Endothelial cell of umbilical vein (primary cell): Measurements from ENCODE around the gene KIF26B. TPM values are rescaled to one million over a fixed set of nuclear protein-coding genes. Genes with fewer than 3 reads are reported as not detected.

Source experiments
- BruUV-seq: library from RNA; stranded (reverse); fragments of 400-500 nt; replicated peaks from 2 replicates; lab custom pipeline; 2021; lab: Mats Ljungman, UMichigan
- CTCF ChIA-PET: fragments of 300-600, 350-600 bp; sonication (Branson Sonifier 250); formaldehyde crosslinking; loops from one replicate; lab custom pipeline; 2021; ENCODE audit warnings: antibody characterized with exemption, inconsistent platforms; lab: Charles Lee
- POLR2A ChIA-PET: fragments of 300-600, 350-600 bp; sonication (Branson Sonifier 250); formaldehyde crosslinking; loops from one replicate; lab custom pipeline; 2021; ENCODE audit warnings: antibody characterized with exemption, inconsistent platforms; lab: Charles Lee
- DNase-seq: peaks from one replicate; pipeline ENCODE4 v3.0.0-alpha.2; 2011; ENCODE audit warnings: low read depth, low spot score
- FAIRE-seq: peaks from 2 replicates; lab custom pipeline; 2011; peaks lifted over from hg19 to GRCh38; lab: Jason Lieb, UNC
- H2AFZ ChIP-seq: 2 replicates; pipeline ENCODE4 v1.6.0; 2012; ENCODE audit warnings: low read depth, low read length, control low read depth, inconsistent platforms
- H3K27ac ChIP-seq: 2 replicates; pipeline ENCODE4 v1.5.1; 2011; ENCODE audit warnings: low read depth, mild to moderate bottlenecking, control low read depth, low read length, moderate library complexity; ENCODE audit not compliant: insufficient read depth
- H3K27me3 ChIP-seq, 2 experiments: 2 replicates each; pipeline versions ENCODE4 v1.6.0 to v1.6.1; 2011; ENCODE audit warnings: low read length in 2 of 2, mixed read lengths in 1 of 2; ENCODE audit not compliant: control insufficient read depth in 2 of 2, insufficient read depth in 2 of 2
- H3K36me3 ChIP-seq, 2 experiments: 2 replicates in 1 of 2; 3 replicates in 1 of 2; pipeline ENCODE4 v1.5.1; 2011; ENCODE audit warnings: low read length in 2 of 2, mild to moderate bottlenecking in 1 of 2, moderate library complexity in 1 of 2; ENCODE audit not compliant: control insufficient read depth in 2 of 2, insufficient read depth in 2 of 2; ENCODE audit errors: extremely low read depth in 1 of 2
- H3K4me1 ChIP-seq: 3 replicates; pipeline ENCODE4 v1.5.1; 2011; ENCODE audit warnings: mild to moderate bottlenecking, low read length; ENCODE audit not compliant: control insufficient read depth, insufficient read depth; ENCODE audit errors: extremely low read depth
- H3K4me2 ChIP-seq: 2 replicates; pipeline ENCODE4 v1.6.1; 2011; ENCODE audit warnings: low read length, control low read depth, mixed read lengths; ENCODE audit not compliant: insufficient read depth
- H3K4me3 ChIP-seq, 3 experiments: fragments of 200-600 bp in 1 of 3; sonication (generic), shearing (Covaris generic) in 1 of 3; replicated peaks in 1 of 3; 2 replicates each; pipeline ENCODE4 v1.5.1; 2011 to 2016; ENCODE audit warnings: control low read depth in 3 of 3, low read length in 3 of 3, mild to moderate bottlenecking in 2 of 3, inconsistent platforms in 1 of 3, low read depth in 1 of 3, moderate library complexity in 1 of 3; ENCODE audit not compliant: insufficient read depth in 1 of 3
- H3K79me2 ChIP-seq: 2 replicates; pipeline ENCODE4 v1.6.0; 2012; ENCODE audit warnings: low read length, inconsistent platforms; ENCODE audit not compliant: control insufficient read depth, insufficient read depth
- H3K9ac ChIP-seq: replicated peaks from 2 replicates; pipeline ENCODE3; 2011; ENCODE audit warnings: low read length, control low read depth; ENCODE audit not compliant: insufficient read depth; ENCODE audit errors: extremely low read depth
- H3K9me1 ChIP-seq: replicated peaks from 3 replicates; pipeline ENCODE4 v1.6.0; 2011; ENCODE audit warnings: mild to moderate bottlenecking, low read length; ENCODE audit not compliant: control insufficient read depth, insufficient read depth; ENCODE audit errors: extremely low read depth
- H3K9me3 ChIP-seq: replicated peaks from 2 replicates; pipeline ENCODE4 v1.5.1; 2012; ENCODE audit warnings: low read length, inconsistent platforms; ENCODE audit not compliant: control insufficient read depth, insufficient read depth
- H4K20me1 ChIP-seq: replicated peaks from 2 replicates; pipeline ENCODE3; 2011; ENCODE audit warnings: mild to moderate bottlenecking, low read length; ENCODE audit not compliant: control insufficient read depth, insufficient read depth; ENCODE audit errors: extremely low read depth
- EZH2 ChIP-seq: IDR thresholded peaks from 2 replicates; pipeline ENCODE4 v1.6.1; 2012; ENCODE audit warnings: borderline replicate concordance, low read depth, mild to moderate bottlenecking, moderate library complexity, low read length, inconsistent platforms; ENCODE audit not compliant: severe bottlenecking
- FOS ChIP-seq: IDR thresholded peaks from 2 replicates; pipeline ENCODE4 v1.6.1; 2011; ENCODE audit warnings: mild to moderate bottlenecking, low read length, moderate library complexity, borderline replicate concordance; ENCODE audit not compliant: insufficient read depth
- GATA2 ChIP-seq: IDR thresholded peaks from 2 replicates; pipeline ENCODE4 v1.7.0; 2011; ENCODE audit warnings: low read depth, mild to moderate bottlenecking, moderate library complexity, mixed read lengths, low read length; ENCODE audit not compliant: insufficient read length, insufficient read depth
- MYC ChIP-seq: IDR thresholded peaks from one replicate; pipeline ENCODE4 v1.6.1; 2011; ENCODE audit warnings: mild to moderate bottlenecking, low read depth, low read length
- POLR2A ChIP-seq: IDR thresholded peaks from 2 replicates; pipeline ENCODE4 v1.6.1; 2012; ENCODE audit warnings: low read depth, mild to moderate bottlenecking, control low read depth, low read length
- POLR2AphosphoS5 ChIP-seq: IDR thresholded peaks from 2 replicates; pipeline ENCODE4 v1.6.1; 2012; ENCODE audit warnings: low read depth, mild to moderate bottlenecking, control low read depth, low read length, moderate library complexity; ENCODE audit not compliant: insufficient read depth
- dilution Hi-C: fragments of 300-500 bp; cut with MboI; formaldehyde crosslinking; loops from one replicate; pipeline ENCODE4 v1.15.0; 2019; ENCODE audit warnings: low sequenced_read_pairs; ENCODE audit not compliant: extremely low pct_ligation_motif_present
- intact Hi-C: fragments of 100-400 bp; cut with micrococcal nuclease; formaldehyde crosslinking; loops from one replicate; pipeline ENCODE4 v1.10.0; 2022
- polyA plus RNA-seq, 4 experiments: library from polyadenylated mRNA; depleted of rRNA in 3 of 4; stranded (reverse) in 3 of 4; unstranded in 1 of 4; fragments of >200 nt; gene quantifications; 2 replicates each; pipeline versions ENCODE4 v1.2.1 to v1.2.3, GENCODE V29; 2011 to 2012; ENCODE audit warnings: missing spikeins in 1 of 4
- total RNA-seq: library from RNA; stranded (reverse); gene quantifications from 2 replicates; pipeline ENCODE4 v1.2.3, GENCODE V29; 2021
- TF ChIP-seq, protein P1 (sequence below): IDR thresholded peaks from 2 replicates; pipeline ENCODE4 v1.6.1; 2011; ENCODE audit not compliant: insufficient read depth, insufficient read length
- TF ChIP-seq, protein P2 (sequence below), 2 donors: IDR thresholded peaks; 1 replicate in 1 of 2; 2 replicates in 1 of 2; pipeline ENCODE4 v1.5.1; 2011; ENCODE audit warnings: low read length in 2 of 2, mild to moderate bottlenecking in 2 of 2, moderate library complexity in 2 of 2, control low read depth in 1 of 2, inconsistent platforms in 1 of 2, low read depth in 1 of 2; ENCODE audit not compliant: insufficient read depth in 1 of 2; ENCODE audit errors: extremely low read depth in 1 of 2

KIF26B gene
- total and polyA plus RNA-seq, 2 donors (not counting 3 experiments of a cell fraction or from before 2014, with no cell fraction given): 0.04 to 0.49 TPM

DNA sequence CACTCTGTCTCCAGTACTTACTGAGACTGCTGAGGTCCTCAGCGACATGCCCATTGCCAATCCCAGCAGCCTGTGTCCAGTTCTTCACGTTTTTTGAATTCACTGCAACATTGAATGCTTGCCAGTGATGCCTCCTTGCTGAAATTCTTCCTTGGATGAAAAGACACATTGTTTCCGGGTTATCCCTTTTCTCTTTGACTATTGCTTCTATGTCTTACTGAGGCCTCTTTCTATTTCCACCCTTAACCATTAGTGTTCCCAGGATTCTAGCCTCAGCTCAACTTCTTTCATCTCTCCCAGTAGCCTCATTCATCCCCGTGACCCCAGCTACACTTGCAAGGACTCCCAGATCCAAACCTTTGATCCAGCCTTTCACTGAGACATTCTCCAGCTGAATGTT lies 46.5 kb upstream of the KIF26B start:
- no peaks in the 10 kb centered on the region for H3K4me1 ChIP-seq
- TF ChIP-seq EZH2 (no peak), POLR2A (no peak), GATA2 (no peak), MYC (no peak)
- TF ChIP-seq, protein P1, sequence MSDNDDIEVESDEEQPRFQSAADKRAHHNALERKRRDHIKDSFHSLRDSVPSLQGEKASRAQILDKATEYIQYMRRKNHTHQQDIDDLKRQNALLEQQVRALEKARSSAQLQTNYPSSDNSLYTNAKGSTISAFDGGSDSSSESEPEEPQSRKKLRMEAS: no peak
- TF ChIP-seq, protein P2, sequence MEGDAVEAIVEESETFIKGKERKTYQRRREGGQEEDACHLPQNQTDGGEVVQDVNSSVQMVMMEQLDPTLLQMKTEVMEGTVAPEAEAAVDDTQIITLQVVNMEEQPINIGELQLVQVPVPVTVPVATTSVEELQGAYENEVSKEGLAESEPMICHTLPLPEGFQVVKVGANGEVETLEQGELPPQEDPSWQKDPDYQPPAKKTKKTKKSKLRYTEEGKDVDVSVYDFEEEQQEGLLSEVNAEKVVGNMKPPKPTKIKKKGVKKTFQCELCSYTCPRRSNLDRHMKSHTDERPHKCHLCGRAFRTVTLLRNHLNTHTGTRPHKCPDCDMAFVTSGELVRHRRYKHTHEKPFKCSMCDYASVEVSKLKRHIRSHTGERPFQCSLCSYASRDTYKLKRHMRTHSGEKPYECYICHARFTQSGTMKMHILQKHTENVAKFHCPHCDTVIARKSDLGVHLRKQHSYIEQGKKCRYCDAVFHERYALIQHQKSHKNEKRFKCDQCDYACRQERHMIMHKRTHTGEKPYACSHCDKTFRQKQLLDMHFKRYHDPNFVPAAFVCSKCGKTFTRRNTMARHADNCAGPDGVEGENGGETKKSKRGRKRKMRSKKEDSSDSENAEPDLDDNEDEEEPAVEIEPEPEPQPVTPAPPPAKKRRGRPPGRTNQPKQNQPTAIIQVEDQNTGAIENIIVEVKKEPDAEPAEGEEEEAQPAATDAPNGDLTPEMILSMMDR (IDR thresholded peaks at IDR 0.05; ENCODE audit: extremely low read depth in 1 of 2, insufficient read depth in 1 of 2, low read depth in 1 of 2, low read length in 2 of 2): no peak
- H3K36me3 ChIP-seq: no peaks in the 10 kb centered on the region
- H3K9ac ChIP-seq: no peak overlapping the region
- no peaks in the 10 kb centered on the region for H3K27me3 ChIP-seq
- DNase-seq (no peak), FAIRE-seq (no peak)
- CTCF ChIA-PET: interaction anchor here (0.9 to 1.2 kb wide), 2 partner anchors 9 to 28 kb away, joined by 3 to 4 read pairs; no protein-coding TSS in a partner anchor
- no peaks in the 10 kb centered on the region for H3K9me3 ChIP-seq
- no peak overlapping the region for H3K27ac ChIP-seq
- no peaks in the 10 kb centered on the region for H3K79me2 ChIP-seq
- no peaks in the 10 kb centered on the region for H3K9me1 ChIP-seq
- dilution Hi-C loops: no loop called here
- H4K20me1 ChIP-seq: no peaks in the 10 kb centered on the region
- no peak overlapping the region for H3K4me3 ChIP-seq
- no peak overlapping the region for H2AFZ ChIP-seq
- intact Hi-C loops: no loop called here
- POLR2A ChIA-PET: no interaction called here
- H3K4me2 ChIP-seq: no peak overlapping the region
- no TSS peak for BruUV-seq

DNA sequence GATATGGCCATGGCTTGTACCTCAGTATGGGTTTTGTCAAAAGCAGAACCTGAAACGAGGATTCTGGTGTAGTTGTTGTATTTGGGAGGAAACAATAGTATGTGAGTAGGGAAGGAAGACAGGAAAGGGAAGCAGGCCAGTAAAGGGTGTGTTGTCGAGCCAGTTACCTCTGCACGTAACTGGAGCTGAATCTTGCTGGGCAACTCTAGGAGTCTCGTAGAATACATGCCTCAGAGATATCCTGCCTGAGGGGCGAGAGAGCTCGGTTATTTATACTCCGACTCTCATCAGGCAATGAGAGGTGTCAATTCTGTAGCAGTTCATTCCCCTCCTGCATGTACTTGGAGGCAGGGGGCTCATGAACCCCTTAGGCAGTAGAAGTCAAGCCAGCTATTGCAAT lies 45.9 kb upstream of the KIF26B start:
- Histone ChIP-seq H3K4me1 (peaks cover 4% of the 10 kb centered on the region), H3K9ac (no peak overlapping the region), H3K9me1 (no peaks in the 10 kb centered on the region), H3K9me3 (no peaks in the 10 kb centered on the region), H3K27ac (no peak overlapping the region), H4K20me1 (no peaks in the 10 kb centered on the region), H3K36me3 (no peaks in the 10 kb centered on the region), H3K27me3 (no peaks in the 10 kb centered on the region), H2AFZ (no peak overlapping the region), H3K4me2 (no peak overlapping the region), H3K79me2 (no peaks in the 10 kb centered on the region), H3K4me3 (no peak overlapping the region)
- no peak for TF ChIP-seq GATA2
- TF ChIP-seq, protein P2 (IDR thresholded peaks at IDR 0.05; ENCODE audit: extremely low read depth in 1 of 2, insufficient read depth in 1 of 2, low read depth in 1 of 2, low read length in 2 of 2): no peak
- TF ChIP-seq MYC: no peak
- TF ChIP-seq POLR2AphosphoS5: no peak
- no peak for TF ChIP-seq FOS
- no peak for TF ChIP-seq POLR2A
- no peak for TF ChIP-seq EZH2
- TF ChIP-seq, protein P1: no peak
- ChIA-PET CTCF (interaction anchor here (0.9 to 1.0 kb wide), 2 partner anchors 29 to 44 kb away, joined by 3 to 4 read pairs; no protein-coding TSS in a partner anchor), POLR2A (no interaction called here)
- FAIRE-seq (no peak), DNase-seq (no peak)
- dilution Hi-C loops (no loop called here), intact Hi-C loops (no loop called here)
- no TSS peak for BruUV-seq
